ENCODE data around the gene CEND1. TPM values are rescaled to one million over a fixed set of nuclear protein-coding genes. Genes with fewer than 3 reads are reported as not detected.

Gene CEND1
- total and polyA plus RNA-seq, 2 of the 13 experiments (the other 11 are each of a cell fraction or from before 2014, with no cell fraction given) = not detected

GRCh38 chr11:782264-783174 lies 7.4 kb downstream of the CEND1 start (continued):
- TF ChIP-seq TFE3 (CRISPR knock-in tag; IDR thresholded peaks at IDR 0.05) (no peak), CBX2 (IDR thresholded peaks at IDR 0.05; ENCODE audit: low read depth, low read length) (no peak), CBX2 (CRISPR knock-in tag; IDR thresholded peaks at IDR 0.05; ENCODE audit: low read depth) (no peak), MBNL3 (CRISPR knock-in tag; conservative IDR thresholded peaks at IDR 0.05) (no peak), RBFOX2 (IDR thresholded peaks at IDR 0.05; ENCODE audit: low read depth, low read length) (peak; percentile 54; the same call in 1 of the 2 replicates), NR2F6 (IDR thresholded peaks at IDR 0.05) (no peak), NR2F6 (CRISPR knock-in tag; IDR thresholded peaks at IDR 0.05) (no peak), SALL2 (CRISPR knock-in tag; IDR thresholded peaks at IDR 0.05) (no peak)

GRCh38 chr11:779955-780532 lies 9.8 kb downstream of the CEND1 start:
- H3K4me2 ChIP-seq (ENCODE audit: low read depth, low read length) = no peak overlapping the region
- in situ Hi-C loops (cut with HindIII; ENCODE audit: extremely low pct_ligation_motif_present, low pct_unique_long_range_greater_than_20kb) = no loop called here
- no peak overlapping the region for H3K4me3 ChIP-seq (replicated peaks in 1 of 3; ENCODE audit: insufficient read depth in 1 of 3, low read depth in 2 of 3, low read length in 3 of 3)
- no peak overlapping the region for H3K27ac ChIP-seq (ENCODE audit: extremely low read length, insufficient read depth, low read length)
- intact Hi-C loops (cut with micrococcal nuclease; ENCODE audit: unreplicated experiment) = no loop called here
- peaks cover 34% of the 10 kb centered on the region for H3K4me1 ChIP-seq (ENCODE audit: insufficient read depth, low read length)
- DNase-seq (ENCODE audit: low spot score) (no peak), ATAC-seq (no peak), FAIRE-seq (no peak)
- H3K9me3 ChIP-seq (ENCODE audit: low read length) = no peaks in the 10 kb centered on the region
- WGBS (ENCODE audit: low lambda C conversion rate) = 93% methylated on average over 3 of the region's 16 CpGs
- peaks cover 18% of the 10 kb centered on the region for H3K79me2 ChIP-seq (ENCODE audit: insufficient read depth, low read length)
- no peak overlapping the region for H3K9ac ChIP-seq (ENCODE audit: insufficient read depth, low read depth, low read length)
- POLR2A ChIA-PET = interaction anchor here (4.9 kb wide), 1 partner anchor 15 kb away, joined by 44 read pairs; no protein-coding TSS in a partner anchor
- H3K27me3 ChIP-seq (ENCODE audit: control insufficient read depth in 1 of 2, insufficient read depth in 2 of 2, low read length in 2 of 2) = no peaks in the 10 kb centered on the region
- no TSS peak for BruUV-seq (replicated peaks)
- H3K36me3 ChIP-seq (replicated peaks in 1 of 2; ENCODE audit: control insufficient read depth in 1 of 2, insufficient read depth in 2 of 2, low read length in 2 of 2) = peaks cover 4 to 10% of the 10 kb centered on the region in 2 experiments; a peak in 3 of 5 replicates
- peaks cover 6% of the 10 kb centered on the region for H4K20me1 ChIP-seq (ENCODE audit: insufficient read depth, low read length)
- TF ChIP-seq NFIB (CRISPR knock-in tag; IDR thresholded peaks at IDR 0.05; ENCODE audit: borderline replicate concordance) = 0 out of 2 replicates have a peak, but pooled peaks have one; percentile 22
- TF ChIP-seq SNAI1 (CRISPR knock-in tag; IDR thresholded peaks at IDR 0.05; ENCODE audit: borderline replicate concordance) = no peak
- no peak for TF ChIP-seq FLYWCH1 (CRISPR knock-in tag; IDR thresholded peaks at IDR 0.05)
- TF ChIP-seq POLR2AphosphoS5 (IDR thresholded peaks at IDR 0.05; ENCODE audit: low read depth, low read length) = peak; percentile 22; the same call in 1 of the 2 replicates
- no peak for TF ChIP-seq TAF15 (IDR thresholded peaks at IDR 0.05; ENCODE audit: low read depth, low read length, poor library complexity, severe bottlenecking)
- peak; percentile 74 for TF ChIP-seq AGO2 (optimal IDR thresholded peaks at IDR 0.05; ENCODE audit: low read depth, low read length)
- TF ChIP-seq MEF2D (CRISPR knock-in tag; IDR thresholded peaks at IDR 0.05) = no peak
- H2AFZ ChIP-seq (ENCODE audit: low read length) = no peak overlapping the region
- CTCF ChIA-PET (ENCODE audit: low intra/inter-chr PET ratio, low total read pairs) = no interaction called here

Measured in HepG2 (cell line).